ENCODE data around the gene DPP6.
"Not testable (repeated sequence)": the region's sequence is repeated elsewhere in the genome, so short reads cannot be mapped to it uniquely, and the experiment has no call there.

Gene DPP6

GRCh38 chr7:154907651-154908620 lies 855.7 kb downstream of the DPP6 start:
- DNase-seq (ENCODE audit: low read depth in 2 of 2): no peak

- no peak for DNase-seq (ENCODE audit: low read depth in 2 of 2)
Measured at GRCh38 chr7:154909241-154910105, 857.3 kb downstream of the DPP6 start.

DNA sequence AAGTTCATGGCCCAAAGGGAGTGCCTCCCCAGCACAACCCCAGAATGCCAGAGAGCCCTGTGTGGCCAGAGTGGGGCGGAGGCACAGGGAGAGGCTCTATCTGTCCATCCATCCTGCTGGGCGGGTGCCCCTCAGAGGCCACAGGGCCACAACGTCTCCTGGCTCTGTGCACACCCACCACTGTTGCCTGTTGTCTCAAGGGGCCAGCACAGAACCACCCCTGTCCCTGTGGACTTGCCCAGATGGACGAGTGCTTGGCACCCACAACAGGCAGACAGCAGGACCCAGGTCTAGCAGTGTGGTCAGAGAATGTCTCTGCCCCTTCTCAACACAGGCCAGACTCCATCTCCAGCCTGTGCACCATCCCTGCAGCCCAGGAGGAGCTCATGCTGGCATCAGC lies 857.9 kb downstream of the DPP6 start:
- DNase-seq (ENCODE audit: low read depth in 2 of 2): no peak

GRCh38 chr7:154910977-154911376 lies 858.8 kb downstream of the DPP6 start:
- no peak for DNase-seq (ENCODE audit: low read depth in 2 of 2)

DNA sequence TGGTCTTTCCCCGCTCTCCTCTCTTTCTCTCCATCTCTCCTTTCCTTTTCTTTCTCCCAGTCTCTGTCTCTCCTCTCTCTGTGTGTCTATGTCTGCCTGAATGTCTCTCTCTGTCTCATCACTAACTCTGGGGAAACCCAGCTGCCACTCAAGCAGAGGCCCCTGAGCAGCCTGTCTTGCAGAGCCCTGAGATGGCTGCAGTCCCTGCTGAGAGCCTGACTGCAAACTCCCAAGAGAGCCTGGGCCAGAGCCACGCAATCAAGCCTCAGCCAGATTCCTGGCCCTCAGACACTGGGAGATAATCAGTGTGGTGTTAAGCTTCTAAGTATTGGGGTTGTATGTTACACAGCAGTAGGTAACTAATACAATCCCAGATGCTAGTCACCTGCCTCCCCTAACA lies 859.2 kb downstream of the DPP6 start:
- DNase-seq (ENCODE audit: low read depth in 2 of 2): no peak

DNA sequence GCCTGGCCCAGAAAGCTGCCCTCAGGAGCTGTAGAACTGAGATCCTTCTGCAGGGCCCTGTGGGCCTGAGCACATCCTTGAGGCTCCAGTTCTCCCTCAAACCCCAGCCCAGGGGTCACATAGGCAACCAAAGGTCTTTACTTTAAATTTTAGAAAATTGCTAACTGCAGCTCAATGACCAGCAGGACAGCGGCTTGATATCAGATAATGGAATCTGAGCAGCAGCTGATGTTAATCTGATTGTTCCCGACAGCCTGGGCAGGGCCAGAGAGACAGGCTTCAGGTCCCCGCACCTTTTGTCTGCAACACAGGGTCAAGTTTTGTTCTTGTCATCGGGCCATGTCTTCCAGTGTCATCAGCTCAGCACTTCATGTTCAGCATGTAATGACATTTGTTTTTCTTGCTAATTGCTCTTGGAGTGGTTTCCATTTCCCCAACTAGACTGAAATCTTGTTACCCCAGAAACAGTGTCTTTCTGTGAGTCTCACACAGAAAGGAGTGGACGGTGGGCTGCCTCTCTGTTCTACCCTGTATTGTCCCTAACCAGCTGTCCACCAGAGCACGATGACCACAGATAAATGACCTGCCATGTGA lies 859.8 kb downstream of the DPP6 start:
- no peak for DNase-seq (ENCODE audit: low read depth in 2 of 2)

GRCh38 chr7:154912871-154913637 lies 860.9 kb downstream of the DPP6 start:
- no peak for DNase-seq (ENCODE audit: low read depth in 2 of 2)

- peak; percentile 63 to 74 for DNase-seq (ENCODE audit: low read depth in 2 of 2)
Measured at GRCh38 chr7:154913638-154914307, 861.6 kb downstream of the DPP6 start.

GRCh38 chr7:154914308-154914995 lies 862.3 kb downstream of the DPP6 start:
- no peak for DNase-seq (ENCODE audit: low read depth in 2 of 2)

- no peak for DNase-seq (ENCODE audit: low read depth in 2 of 2)
Measured at GRCh38 chr7:154914996-154915380, 862.8 kb downstream of the DPP6 start.

- DNase-seq (ENCODE audit: low read depth in 2 of 2): no peak
Measured at GRCh38 chr7:154915600-154915999, 863.4 kb downstream of the DPP6 start.

- no peak for DNase-seq (ENCODE audit: low read depth in 2 of 2)
Measured at GRCh38 chr7:154916381-154916780, 864.2 kb downstream of the DPP6 start.

GRCh38 chr7:154916856-154917807 lies 864.9 kb downstream of the DPP6 start:
- DNase-seq (ENCODE audit: low read depth in 2 of 2): no peak

- no peak for DNase-seq (ENCODE audit: low read depth in 2 of 2)
Measured at GRCh38 chr7:154917808-154918160, 865.6 kb downstream of the DPP6 start.

- DNase-seq (ENCODE audit: low read depth in 2 of 2): no peak
Measured at GRCh38 chr7:154918266-154918665, 866.1 kb downstream of the DPP6 start.

GRCh38 chr7:154918741-154919140 lies 866.5 kb downstream of the DPP6 start:
- DNase-seq (ENCODE audit: low read depth in 2 of 2): no peak

DNA sequence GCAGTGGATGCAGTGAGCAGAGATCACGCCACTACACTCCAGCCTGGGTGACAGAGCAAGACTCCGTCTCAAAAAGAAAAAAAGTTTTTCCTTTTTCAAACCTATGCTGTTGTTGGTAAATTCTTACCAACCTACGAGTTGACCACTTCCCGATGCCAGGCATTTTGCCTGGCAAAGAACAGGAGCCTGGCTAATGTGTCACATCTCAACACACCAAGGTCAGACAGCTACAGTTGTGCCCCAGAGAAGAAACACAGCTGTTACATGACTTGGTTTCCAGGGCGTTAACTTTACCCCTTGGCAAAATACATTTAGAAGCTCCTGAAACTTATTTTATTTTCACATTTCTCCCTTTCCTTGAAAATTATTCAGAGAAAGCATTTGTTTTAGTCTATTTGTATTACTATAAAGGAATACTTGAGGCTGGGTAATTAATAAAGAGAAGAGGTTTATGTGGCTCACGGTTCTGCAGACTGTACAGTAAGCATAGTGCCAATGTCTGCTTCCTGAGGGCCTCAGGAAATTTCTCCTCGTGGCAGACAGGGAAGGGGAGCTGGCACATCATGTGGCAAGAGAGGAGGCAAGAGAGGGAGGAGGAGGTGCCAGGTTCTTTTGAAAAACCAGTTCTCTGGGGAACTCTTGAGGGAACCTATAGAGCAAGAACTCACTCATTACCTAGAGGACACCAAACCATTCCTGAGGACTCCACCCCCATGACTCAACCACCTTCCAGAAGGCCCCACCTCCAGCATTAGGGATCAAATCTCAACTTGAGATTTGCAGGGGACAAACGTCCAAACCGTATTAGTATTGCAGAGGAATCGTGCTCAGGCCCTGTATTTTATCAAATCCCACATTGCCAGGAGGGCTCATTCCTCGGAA lies 867.4 kb downstream of the DPP6 start:
- DNase-seq (ENCODE audit: low read depth in 2 of 2): no peak

DNA sequence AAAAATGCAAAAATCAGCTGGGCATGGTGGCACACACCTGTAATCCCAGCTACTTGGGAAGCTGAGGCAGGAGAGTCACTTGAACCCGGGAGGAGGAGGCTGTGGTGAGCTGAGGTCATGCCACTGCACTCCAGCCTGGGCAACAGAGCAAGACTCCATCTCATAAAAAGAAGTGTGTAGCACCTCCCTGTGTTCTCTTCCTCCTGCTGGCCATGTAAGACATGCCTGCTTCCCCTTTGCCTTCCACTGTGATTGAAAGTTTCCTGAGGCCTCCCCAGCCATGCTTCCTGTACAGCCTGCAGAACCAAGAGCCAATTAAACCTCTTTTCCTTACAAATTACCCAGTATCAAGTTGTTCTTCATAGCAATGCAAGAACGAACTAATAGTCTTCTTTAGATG lies 870.3 kb downstream of the DPP6 start:
- not testable (repeated sequence) for DNase-seq (ENCODE audit: low read depth in 2 of 2)

Measured in stimulated activated CD8-positive, alpha-beta memory T cell treated with anti-CD3 and anti-CD28 coated beads, Interleukin-15, amount 100 ng/mL, for 4 hours (primary cell).